NCI-H748 treated with DMSO at 0.1 percent for 48 hours (cell line): Measurements from ENCODE around the gene CCDC86.
A peak's percentile ranks its signal among the peaks of the same experiment; 100 is the strongest.
"Not testable (repeated sequence)": the region's sequence is repeated elsewhere in the genome, so short reads cannot be mapped to it uniquely, and the experiment has no call there.

Experiments
- DNase-seq: peaks from one replicate; lab custom pipeline; 2025; lab: John Stamatoyannopoulos, UW

The CCDC86 gene

GRCh38 chr11:60841797-60842667 is at the start of gene CCDC86:
Gene CCDC86 (plus strand): TSS chr11:60842113. CDS start chr11:60842125, 12 bp downstream.
- DNase-seq = peak; percentile 78

- no peak for DNase-seq
These were observed 49.4 kb upstream of the CCDC86 start for GRCh38 chr11:60792521-60792920.

DNA sequence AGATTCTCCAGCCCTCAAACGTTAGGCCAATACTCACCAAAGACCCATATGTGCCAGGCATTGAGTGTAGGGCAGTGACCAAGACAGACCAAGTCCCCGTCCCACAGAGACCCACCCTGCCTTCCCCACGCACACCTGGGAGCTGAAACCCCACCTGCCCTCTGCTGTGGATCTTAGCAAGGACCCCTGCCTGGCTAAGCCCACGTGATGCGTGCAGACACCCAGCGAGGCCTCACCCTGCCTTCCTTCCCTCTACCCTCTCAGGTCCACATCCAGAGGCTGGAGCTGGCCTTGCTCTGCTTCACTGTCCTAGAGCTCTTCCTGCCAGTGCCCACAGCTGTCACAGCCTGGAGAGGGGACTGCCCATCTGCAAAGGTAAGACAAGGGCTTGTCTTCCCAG is 46.6 kb upstream of the CCDC86 start:
- no peak for DNase-seq

GRCh38 chr11:60797846-60798630 is 43.9 kb upstream of the CCDC86 start:
- DNase-seq = no peak

DNA sequence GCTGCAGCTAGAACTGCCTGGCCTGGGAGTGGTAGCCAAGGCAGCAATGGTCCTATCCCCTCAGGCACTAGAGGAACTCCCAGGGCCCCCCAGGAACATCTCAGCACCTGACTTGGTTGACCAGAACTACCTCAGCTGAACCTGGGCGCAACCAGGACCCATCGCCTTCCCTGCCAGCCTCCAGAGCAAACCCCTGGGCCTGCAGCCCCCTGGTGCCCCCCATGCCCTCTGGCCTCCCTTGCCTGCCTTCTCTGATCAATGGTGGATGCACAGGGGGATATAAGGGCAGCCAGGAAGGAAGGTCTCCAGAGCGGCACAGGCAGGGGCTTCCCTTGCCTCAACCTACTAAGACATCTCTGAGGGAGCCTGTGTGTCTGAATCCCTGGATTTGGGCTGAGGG is 43.3 kb upstream of the CCDC86 start:
- no peak for DNase-seq

DNA sequence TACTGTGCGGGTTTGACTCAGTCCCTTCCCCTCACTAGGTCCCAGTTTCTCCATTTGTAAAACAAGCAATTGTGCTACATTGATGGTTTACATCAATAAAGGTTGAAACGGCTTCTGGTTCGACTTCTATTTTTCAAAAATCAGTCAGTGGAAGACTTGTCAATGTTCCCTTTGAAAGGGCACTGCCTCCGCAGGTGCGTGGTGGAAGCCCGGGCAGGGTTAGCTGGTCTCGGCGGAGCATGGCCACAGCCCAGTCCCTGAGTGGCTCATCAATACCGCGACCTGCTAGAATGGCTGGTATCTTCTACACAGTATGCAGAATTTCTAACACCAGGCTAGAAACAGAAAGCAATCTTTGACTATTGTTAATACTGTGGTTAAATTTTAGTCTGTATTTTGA is 40.7 kb upstream of the CCDC86 start:
- DNase-seq = no peak

DNA sequence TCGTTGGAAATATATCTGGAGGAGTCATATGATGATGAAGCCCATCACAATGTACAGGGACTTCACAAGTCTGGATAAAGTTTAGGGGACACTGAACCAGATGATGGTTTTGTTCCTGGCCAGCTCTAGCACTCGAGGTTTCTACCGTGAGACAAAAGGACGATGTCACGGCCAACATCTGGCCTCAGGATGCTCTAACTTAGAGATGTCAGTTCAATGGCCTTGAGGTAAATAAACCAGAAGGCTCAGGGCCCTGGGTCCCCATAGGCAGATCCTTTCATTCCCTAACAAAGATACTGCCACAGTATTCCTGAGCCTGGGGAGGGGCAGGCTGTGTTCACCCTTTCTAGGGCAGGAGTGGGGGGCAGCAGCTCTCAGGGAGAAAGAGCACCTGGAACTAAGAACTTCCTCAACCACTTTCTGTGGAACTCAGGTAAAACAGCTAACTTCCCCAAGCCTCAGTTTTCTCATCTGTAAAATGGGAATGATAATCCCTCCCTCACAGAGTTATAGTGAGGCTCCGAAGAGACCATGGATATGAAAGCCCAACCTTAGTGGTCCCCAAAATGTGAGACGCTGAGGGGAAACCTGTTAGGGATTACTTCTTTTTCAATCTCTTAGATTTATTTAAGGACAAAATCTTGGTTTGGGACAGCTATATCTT is 38.5 kb upstream of the CCDC86 start:
- DNase-seq = no peak

GRCh38 chr11:60809249-60809648 is 32.7 kb upstream of the CCDC86 start:
- DNase-seq = no peak

GRCh38 chr11:60809691-60810090 is 32.2 kb upstream of the CCDC86 start:
- DNase-seq = no peak

- no peak for DNase-seq
These were observed 31.8 kb upstream of the CCDC86 start for GRCh38 chr11:60810151-60810550.

DNA sequence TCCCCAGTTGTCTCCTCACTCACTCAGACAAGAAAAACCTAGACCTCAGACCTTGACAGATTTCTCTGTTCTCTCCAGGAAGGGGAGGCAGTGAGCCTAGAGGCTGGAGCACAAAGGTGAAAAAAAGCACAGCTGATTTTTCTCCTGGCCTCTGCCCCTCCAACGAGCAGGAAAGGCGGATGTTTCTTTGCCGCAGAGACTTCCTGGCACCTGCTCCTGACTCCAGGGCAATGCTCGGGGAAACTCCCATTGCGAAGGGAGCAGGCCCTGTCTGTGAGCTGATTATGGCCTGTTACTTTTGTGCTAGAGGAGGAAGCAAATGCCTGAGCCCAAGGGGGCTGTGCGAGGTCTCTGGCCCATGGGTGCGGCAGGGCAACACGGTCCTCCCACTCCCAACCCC is 31.3 kb upstream of the CCDC86 start:
- no peak for DNase-seq

DNA sequence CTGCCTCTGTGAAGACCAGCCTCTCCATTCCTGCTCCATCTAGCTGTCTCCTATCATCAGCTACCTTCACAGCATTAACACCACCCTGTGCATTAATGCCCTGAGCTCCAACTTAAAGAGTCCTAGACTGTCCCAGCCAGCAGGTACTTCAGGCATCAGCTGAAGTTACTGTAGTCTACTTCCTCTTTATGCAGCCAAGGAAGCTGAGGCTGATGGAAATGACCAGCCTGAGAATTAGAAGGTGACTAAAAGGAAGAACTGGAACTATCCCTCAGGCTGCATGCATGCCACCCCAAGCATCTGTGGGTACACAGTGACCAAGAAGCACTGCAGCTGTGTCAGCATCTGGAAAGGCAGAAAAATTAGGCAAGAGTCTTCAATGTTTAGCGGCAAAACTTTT is 28.6 kb upstream of the CCDC86 start:
- DNase-seq = no peak

- no peak for DNase-seq
These were observed 27.8 kb upstream of the CCDC86 start for GRCh38 chr11:60814112-60814511.

GRCh38 chr11:60816590-60817157 is 25.2 kb upstream of the CCDC86 start:
- no peak for DNase-seq

GRCh38 chr11:60818057-60818456 is 23.9 kb upstream of the CCDC86 start:
- no peak for DNase-seq

DNA sequence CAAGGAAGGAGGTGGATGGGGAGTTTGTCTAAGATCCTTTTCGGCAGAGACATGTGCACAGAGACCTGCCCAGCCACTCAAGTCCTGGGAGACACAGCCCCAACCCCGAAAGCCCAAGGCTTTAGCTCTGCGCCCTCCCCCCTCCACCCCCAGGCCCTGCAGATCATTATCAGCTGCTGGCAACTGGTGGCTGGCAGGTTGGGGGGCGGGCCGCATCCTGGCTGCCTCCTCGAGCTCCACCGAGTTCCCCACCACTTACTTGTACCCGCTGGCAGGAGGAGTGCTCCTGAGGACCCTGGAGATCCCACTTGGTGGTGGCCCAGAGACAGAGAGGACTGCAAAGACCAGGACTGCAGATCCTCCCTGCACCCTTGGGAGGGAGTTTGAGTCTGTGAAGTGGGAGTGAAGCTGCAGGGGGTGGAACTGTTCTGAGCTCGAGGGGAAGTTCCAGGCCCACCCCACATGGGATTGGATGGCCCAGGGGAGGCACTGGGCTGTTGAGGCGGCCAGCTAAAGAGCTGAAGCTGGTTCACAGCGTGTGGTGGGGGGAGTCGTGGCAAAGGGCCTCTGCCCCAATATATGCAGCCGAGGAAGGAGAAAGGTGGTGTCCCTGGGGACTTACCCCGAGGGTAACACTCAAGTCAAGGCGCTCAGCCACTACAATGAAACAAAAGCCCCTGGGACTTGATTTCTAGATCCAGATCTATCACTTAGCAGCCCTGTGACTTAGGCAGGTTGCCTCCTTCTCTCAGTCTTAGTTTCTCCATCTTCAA is 19.9 kb upstream of the CCDC86 start:
- DNase-seq = no peak

- DNase-seq = not testable (repeated sequence)
These were observed 18.1 kb upstream of the CCDC86 start for GRCh38 chr11:60823745-60824306.

DNA sequence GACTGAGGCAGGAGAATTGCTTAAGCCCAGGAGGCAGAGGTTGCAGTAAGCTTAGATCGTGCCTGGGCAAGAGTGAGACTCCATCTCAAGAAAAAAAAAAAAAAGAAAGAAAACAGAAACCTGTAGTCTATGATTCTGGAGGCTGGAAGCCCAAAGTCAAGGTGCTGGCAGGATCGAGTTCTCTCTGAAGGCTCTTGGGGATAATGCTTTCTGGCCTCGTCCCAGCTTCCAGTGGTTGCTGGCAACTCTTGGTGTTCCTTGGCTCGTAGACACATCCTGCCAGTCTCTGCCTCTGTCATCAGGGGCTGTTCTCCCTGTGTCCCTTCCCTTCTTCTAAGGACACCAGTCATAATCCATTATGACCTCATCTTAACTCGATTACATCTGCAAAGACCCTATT is 16.8 kb upstream of the CCDC86 start:
- DNase-seq = no peak

DNA sequence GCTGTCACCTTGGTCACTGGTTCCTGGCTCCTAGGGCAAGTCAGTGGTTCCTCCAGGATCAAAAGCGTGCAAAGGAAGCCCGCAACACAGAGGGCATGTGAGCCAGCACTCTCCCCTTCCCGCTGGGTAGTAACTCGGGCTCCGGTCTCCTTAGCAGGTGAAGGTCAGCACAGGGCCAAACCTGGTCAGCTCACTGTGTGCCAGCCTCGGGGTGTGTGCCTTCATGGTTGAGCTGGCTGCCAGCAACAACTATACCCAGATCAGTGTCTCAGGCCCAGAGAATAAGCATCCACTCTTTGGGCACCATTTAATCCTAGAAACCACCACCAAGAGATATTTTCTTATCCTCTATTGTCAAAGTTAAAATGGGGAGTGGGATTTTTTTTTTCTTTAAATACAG is 16.1 kb upstream of the CCDC86 start:
- DNase-seq = no peak

- no peak for DNase-seq
These were observed 11.3 kb upstream of the CCDC86 start for GRCh38 chr11:60830478-60831142.

DNA sequence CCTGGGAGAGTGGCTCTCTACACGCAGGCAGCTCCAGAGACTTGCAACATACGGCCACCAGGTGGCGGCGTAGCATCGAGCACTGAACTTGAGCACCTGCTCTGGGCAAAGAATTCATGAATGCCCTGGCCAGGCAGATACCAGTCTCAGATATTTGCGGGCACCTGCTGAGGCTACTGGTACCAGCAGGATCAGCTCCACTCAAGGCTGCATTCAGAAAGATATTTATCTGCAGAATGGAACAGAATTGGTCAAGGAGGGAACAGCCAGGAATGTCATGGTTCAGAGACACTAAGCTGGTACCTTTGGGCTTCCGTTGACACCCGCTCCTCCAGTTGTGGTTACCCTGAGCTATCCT is 10.8 kb upstream of the CCDC86 start:
- DNase-seq = peak; percentile 72
